Mesenteric fat pad (tissue), 1 donor: Measurements from ENCODE around the gene ALDH7A1. TPM values are rescaled to one million over a fixed set of nuclear protein-coding genes. Genes with fewer than 3 reads are reported as not detected.

Experiments used
- total RNA-seq: library from RNA; stranded (reverse); fragmentation: NEBNext Ultra II Directional; extraction: Animal tissue kit (Norgen Biotek cat#: 25700); gene quantifications from one replicate; pipeline ENCODE4 v1.2.1, GENCODE V29; 2021
- donor health status: DM: yes; HTN: yes; CAD: no.

The ALDH7A1 gene
- total RNA-seq, 1 donor from 2014 or later, result 25.1 TPM

Other genes starting within 250 kb of the ALDH7A1 start
- 10.7 TPM for gene GRAMD2B, start 171.8 kb downstream of the ALDH7A1 start, total RNA-seq
- 32.5 TPM for gene PHAX, start 5.7 kb upstream of the ALDH7A1 start, total RNA-seq
- gene LMNB1, start 181.9 kb upstream of the ALDH7A1 start, total RNA-seq, result 6.5 TPM